SK-N-MC (cell line): ENCODE measurements around the gene NAV3.

Source experiments
- EZH2 ChIP-seq: fragments of 200-600 bp; sonication (generic); IDR thresholded peaks from one replicate; pipeline ENCODE4 v1.6.1; 2017; ENCODE audit warnings: antibody characterized with exemption
- FOXP2 ChIP-seq: optimal IDR thresholded peaks from 2 replicates; pipeline ENCODE3; 2011; ENCODE audit warnings: mild to moderate bottlenecking, moderate library complexity; ENCODE audit not compliant: insufficient read depth; ENCODE audit errors: extremely low read length, control extremely low read depth
- POLR2AphosphoS5 ChIP-seq: IDR thresholded peaks from 2 replicates; pipeline ENCODE4 v1.6.1; 2012; ENCODE audit warnings: mild to moderate bottlenecking, low read depth, low read length, borderline replicate concordance

- TF ChIP-seq POLR2AphosphoS5, result no peak
- TF ChIP-seq EZH2, result no peak
- TF ChIP-seq FOXP2, result no peak
Observed at GRCh38 chr12:77954206-77954555, 123.5 kb downstream of the NAV3 start.
